ENCODE results near the gene DHRS2. TPM values are rescaled to one million over a fixed set of nuclear protein-coding genes. Genes with fewer than 3 reads are reported as not detected.

The DHRS2 gene
- total and polyA plus RNA-seq, 2 of the 13 experiments (the other 11 are each of a cell fraction or from before 2014, with no cell fraction given): 1,621 to 3,021 TPM

- TF ChIP-seq, protein P1, sequence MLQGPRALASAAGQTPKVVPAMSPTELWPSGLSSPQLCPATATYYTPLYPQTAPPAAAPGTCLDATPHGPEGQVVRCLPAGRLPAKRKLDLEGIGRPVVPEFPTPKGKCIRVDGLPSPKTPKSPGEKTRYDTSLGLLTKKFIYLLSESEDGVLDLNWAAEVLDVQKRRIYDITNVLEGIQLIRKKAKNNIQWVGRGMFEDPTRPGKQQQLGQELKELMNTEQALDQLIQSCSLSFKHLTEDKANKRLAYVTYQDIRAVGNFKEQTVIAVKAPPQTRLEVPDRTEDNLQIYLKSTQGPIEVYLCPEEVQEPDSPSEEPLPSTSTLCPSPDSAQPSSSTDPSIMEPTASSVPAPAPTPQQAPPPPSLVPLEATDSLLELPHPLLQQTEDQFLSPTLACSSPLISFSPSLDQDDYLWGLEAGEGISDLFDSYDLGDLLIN (CRISPR knock-in tag; IDR thresholded peaks at IDR 0.05; ENCODE audit: borderline replicate concordance): no peak
- TF ChIP-seq TBP (CRISPR knock-in tag; IDR thresholded peaks at IDR 0.05): no peak
- TF ChIP-seq CSRNP1 (CRISPR knock-in tag; IDR thresholded peaks at IDR 0.05): peak; percentile 78; the same call in 1 of the 2 replicates
- TF ChIP-seq CAMTA2 (CRISPR knock-in tag; IDR thresholded peaks at IDR 0.05; ENCODE audit: borderline replicate concordance): no peak
- TF ChIP-seq TAF15 (IDR thresholded peaks at IDR 0.05; ENCODE audit: low read depth, low read length, poor library complexity, severe bottlenecking): peak; percentile 100
- TF ChIP-seq ZNF282 (IDR thresholded peaks at IDR 0.05; ENCODE audit: partially characterized antibody): no peak
- TF ChIP-seq, protein P2, sequence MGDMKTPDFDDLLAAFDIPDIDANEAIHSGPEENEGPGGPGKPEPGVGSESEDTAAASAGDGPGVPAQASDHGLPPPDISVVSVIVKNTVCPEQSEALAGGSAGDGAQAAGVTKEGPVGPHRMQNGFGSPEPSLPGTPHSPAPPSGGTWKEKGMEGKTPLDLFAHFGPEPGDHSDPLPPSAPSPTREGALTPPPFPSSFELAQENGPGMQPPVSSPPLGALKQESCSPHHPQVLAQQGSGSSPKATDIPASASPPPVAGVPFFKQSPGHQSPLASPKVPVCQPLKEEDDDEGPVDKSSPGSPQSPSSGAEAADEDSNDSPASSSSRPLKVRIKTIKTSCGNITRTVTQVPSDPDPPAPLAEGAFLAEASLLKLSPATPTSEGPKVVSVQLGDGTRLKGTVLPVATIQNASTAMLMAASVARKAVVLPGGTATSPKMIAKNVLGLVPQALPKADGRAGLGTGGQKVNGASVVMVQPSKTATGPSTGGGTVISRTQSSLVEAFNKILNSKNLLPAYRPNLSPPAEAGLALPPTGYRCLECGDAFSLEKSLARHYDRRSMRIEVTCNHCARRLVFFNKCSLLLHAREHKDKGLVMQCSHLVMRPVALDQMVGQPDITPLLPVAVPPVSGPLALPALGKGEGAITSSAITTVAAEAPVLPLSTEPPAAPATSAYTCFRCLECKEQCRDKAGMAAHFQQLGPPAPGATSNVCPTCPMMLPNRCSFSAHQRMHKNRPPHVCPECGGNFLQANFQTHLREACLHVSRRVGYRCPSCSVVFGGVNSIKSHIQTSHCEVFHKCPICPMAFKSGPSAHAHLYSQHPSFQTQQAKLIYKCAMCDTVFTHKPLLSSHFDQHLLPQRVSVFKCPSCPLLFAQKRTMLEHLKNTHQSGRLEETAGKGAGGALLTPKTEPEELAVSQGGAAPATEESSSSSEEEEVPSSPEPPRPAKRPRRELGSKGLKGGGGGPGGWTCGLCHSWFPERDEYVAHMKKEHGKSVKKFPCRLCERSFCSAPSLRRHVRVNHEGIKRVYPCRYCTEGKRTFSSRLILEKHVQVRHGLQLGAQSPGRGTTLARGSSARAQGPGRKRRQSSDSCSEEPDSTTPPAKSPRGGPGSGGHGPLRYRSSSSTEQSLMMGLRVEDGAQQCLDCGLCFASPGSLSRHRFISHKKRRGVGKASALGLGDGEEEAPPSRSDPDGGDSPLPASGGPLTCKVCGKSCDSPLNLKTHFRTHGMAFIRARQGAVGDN (CRISPR knock-in tag; IDR thresholded peaks at IDR 0.05): peak; percentile 100
- 0 out of 2 replicates have a peak, but pooled peaks have one; percentile 95 for TF ChIP-seq ATRX (CRISPR knock-in tag; IDR thresholded peaks at IDR 0.05; ENCODE audit: borderline replicate concordance)
- TF ChIP-seq ZNF530 (CRISPR knock-in tag; IDR thresholded peaks at IDR 0.05; ENCODE audit: low read depth): no peak
- no peak for TF ChIP-seq SIX4 (CRISPR knock-in tag; IDR thresholded peaks at IDR 0.05)
- TF ChIP-seq SSRP1 (CRISPR knock-in tag; IDR thresholded peaks at IDR 0.05): no peak; the same call in 1 of the 2 replicates
- TF ChIP-seq, protein P3, sequence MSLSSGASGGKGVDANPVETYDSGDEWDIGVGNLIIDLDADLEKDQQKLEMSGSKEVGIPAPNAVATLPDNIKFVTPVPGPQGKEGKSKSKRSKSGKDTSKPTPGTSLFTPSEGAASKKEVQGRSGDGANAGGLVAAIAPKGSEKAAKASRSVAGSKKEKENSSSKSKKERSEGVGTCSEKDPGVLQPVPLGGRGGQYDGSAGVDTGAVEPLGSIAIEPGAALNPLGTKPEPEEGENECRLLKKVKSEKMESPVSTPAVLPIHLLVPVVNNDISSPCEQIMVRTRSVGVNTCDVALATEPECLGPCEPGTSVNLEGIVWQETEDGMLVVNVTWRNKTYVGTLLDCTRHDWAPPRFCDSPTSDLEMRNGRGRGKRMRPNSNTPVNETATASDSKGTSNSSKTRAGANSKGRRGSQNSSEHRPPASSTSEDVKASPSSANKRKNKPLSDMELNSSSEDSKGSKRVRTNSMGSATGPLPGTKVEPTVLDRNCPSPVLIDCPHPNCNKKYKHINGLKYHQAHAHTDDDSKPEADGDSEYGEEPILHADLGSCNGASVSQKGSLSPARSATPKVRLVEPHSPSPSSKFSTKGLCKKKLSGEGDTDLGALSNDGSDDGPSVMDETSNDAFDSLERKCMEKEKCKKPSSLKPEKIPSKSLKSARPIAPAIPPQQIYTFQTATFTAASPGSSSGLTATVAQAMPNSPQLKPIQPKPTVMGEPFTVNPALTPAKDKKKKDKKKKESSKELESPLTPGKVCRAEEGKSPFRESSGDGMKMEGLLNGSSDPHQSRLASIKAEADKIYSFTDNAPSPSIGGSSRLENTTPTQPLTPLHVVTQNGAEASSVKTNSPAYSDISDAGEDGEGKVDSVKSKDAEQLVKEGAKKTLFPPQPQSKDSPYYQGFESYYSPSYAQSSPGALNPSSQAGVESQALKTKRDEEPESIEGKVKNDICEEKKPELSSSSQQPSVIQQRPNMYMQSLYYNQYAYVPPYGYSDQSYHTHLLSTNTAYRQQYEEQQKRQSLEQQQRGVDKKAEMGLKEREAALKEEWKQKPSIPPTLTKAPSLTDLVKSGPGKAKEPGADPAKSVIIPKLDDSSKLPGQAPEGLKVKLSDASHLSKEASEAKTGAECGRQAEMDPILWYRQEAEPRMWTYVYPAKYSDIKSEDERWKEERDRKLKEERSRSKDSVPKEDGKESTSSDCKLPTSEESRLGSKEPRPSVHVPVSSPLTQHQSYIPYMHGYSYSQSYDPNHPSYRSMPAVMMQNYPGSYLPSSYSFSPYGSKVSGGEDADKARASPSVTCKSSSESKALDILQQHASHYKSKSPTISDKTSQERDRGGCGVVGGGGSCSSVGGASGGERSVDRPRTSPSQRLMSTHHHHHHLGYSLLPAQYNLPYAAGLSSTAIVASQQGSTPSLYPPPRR (CRISPR knock-in tag; IDR thresholded peaks at IDR 0.05; ENCODE audit: borderline replicate concordance): peak; percentile 83
- TF ChIP-seq, protein P4, sequence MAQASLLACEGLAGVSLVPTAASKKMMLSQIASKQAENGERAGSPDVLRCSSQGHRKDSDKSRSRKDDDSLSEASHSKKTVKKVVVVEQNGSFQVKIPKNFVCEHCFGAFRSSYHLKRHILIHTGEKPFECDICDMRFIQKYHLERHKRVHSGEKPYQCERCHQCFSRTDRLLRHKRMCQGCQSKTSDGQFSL (CRISPR knock-in tag; IDR thresholded peaks at IDR 0.05): no peak
- peak; percentile 70 for TF ChIP-seq DPF2 (CRISPR knock-in tag; IDR thresholded peaks at IDR 0.05; ENCODE audit: borderline replicate concordance, low read depth)
Measured at GRCh38 chr14:23639048-23639890, 3.1 kb downstream of the DHRS2 start (continued).

All from HepG2 (cell line).